H9 (cell line): ENCODE data around the gene AP2S1. TPM values are rescaled to one million over a fixed set of nuclear protein-coding genes. Genes with fewer than 3 reads are reported as not detected.

Experiments used
- DNase-seq: peaks from one replicate; pipeline ENCODE4 v3.0.0-alpha.2; 2017
- H2AFZ ChIP-seq: one replicate; pipeline ENCODE4 v1.6.1; 2013; ENCODE audit warnings: mild to moderate bottlenecking, low read length, control low read depth, moderate library complexity
- H2AK5ac ChIP-seq: 2 replicates; pipeline ENCODE4 v1.6.1; 2013; ENCODE audit warnings: low read length, control low read depth, mixed read lengths; ENCODE audit not compliant: insufficient read length
- H2BK120ac ChIP-seq: one replicate; pipeline ENCODE4 v1.6.1; 2013; ENCODE audit warnings: low read depth, mild to moderate bottlenecking, low read length, control low read depth, inconsistent platforms; ENCODE audit not compliant: poor library complexity, severe bottlenecking
- H2BK12ac ChIP-seq: 2 replicates; pipeline ENCODE4 v1.6.1; 2013; ENCODE audit warnings: low read length, control low read depth, mixed read lengths, low read depth; ENCODE audit not compliant: insufficient read length
- H2BK15ac ChIP-seq: 2 replicates; pipeline ENCODE4 v1.6.1; 2013; ENCODE audit warnings: low read depth, low read length, control low read depth
- H2BK20ac ChIP-seq: one replicate; pipeline ENCODE4 v1.6.1; 2013; ENCODE audit warnings: low read depth, mild to moderate bottlenecking, low read length, control low read depth, inconsistent platforms; ENCODE audit not compliant: poor library complexity, severe bottlenecking
- H2BK5ac ChIP-seq: 2 replicates; pipeline ENCODE4 v1.6.1; 2013; ENCODE audit warnings: low read length, control low read depth, mixed read lengths; ENCODE audit not compliant: insufficient read length
- H3K14ac ChIP-seq: 2 replicates; pipeline ENCODE4 v1.6.1; 2013; ENCODE audit warnings: low read length, control low read depth; ENCODE audit not compliant: insufficient read depth
- H3K18ac ChIP-seq: 2 replicates; pipeline ENCODE4 v1.6.1; 2013; ENCODE audit warnings: low read depth, mild to moderate bottlenecking, mixed read lengths, low read length, control low read depth; ENCODE audit not compliant: insufficient read length
- H3K23ac ChIP-seq: 2 replicates; pipeline ENCODE4 v1.6.1; 2013; ENCODE audit warnings: low read length, control low read depth, mixed read lengths, low read depth; ENCODE audit not compliant: insufficient read length
- H3K23me2 ChIP-seq: 2 replicates; pipeline ENCODE4 v1.6.1; 2013; ENCODE audit warnings: low read depth, mild to moderate bottlenecking, mixed read lengths, low read length, control low read depth; ENCODE audit not compliant: insufficient read length, poor library complexity, severe bottlenecking
- H3K27ac ChIP-seq: 2 replicates; pipeline ENCODE4 v1.5.1; 2013; ENCODE audit warnings: low read length, control low read depth, mixed read lengths, low read depth; ENCODE audit not compliant: insufficient read length
- H3K27me3 ChIP-seq: 2 replicates; pipeline ENCODE4 v1.6.1; 2013; ENCODE audit warnings: low read length, control low read depth, inconsistent platforms; ENCODE audit not compliant: insufficient read depth
- H3K4ac ChIP-seq: 2 replicates; pipeline ENCODE4 v1.6.1; 2013; ENCODE audit warnings: low read depth, mild to moderate bottlenecking, control low read depth, inconsistent platforms, low read length, moderate library complexity
- H3K4me1 ChIP-seq: 2 replicates; pipeline ENCODE4 v1.6.1; 2013; ENCODE audit warnings: low read length, control low read depth, inconsistent platforms; ENCODE audit not compliant: insufficient read depth
- H3K4me2 ChIP-seq: 2 replicates; pipeline ENCODE4 v1.6.1; 2013; ENCODE audit warnings: low read length, control low read depth, mixed read lengths; ENCODE audit not compliant: insufficient read length, insufficient read depth
- H3K56ac ChIP-seq: 2 replicates; pipeline ENCODE4 v1.6.1; 2013; ENCODE audit warnings: low read depth, mild to moderate bottlenecking, mixed read lengths, low read length, control low read depth; ENCODE audit not compliant: insufficient read length
- H3K79me1 ChIP-seq: 2 replicates; pipeline ENCODE4 v1.6.1; 2013; ENCODE audit warnings: low read depth, mild to moderate bottlenecking, moderate library complexity, low read length, control low read depth, inconsistent platforms; ENCODE audit not compliant: insufficient read depth, poor library complexity, severe bottlenecking
- H3K79me2 ChIP-seq: 2 replicates; pipeline ENCODE4 v1.6.1; 2013; ENCODE audit warnings: low read length, control low read depth, inconsistent platforms; ENCODE audit not compliant: insufficient read depth
- H3K9ac ChIP-seq: 2 replicates; pipeline ENCODE4 v1.6.1; 2013; ENCODE audit warnings: low read length, control low read depth, mixed read lengths; ENCODE audit not compliant: insufficient read length; ENCODE audit errors: extremely low read depth
- H3K9me3 ChIP-seq: one replicate; pipeline ENCODE4 v1.6.1; 2013; ENCODE audit warnings: low read depth, low read length, inconsistent platforms; ENCODE audit not compliant: control insufficient read depth
- H3T11ph ChIP-seq: one replicate; pipeline ENCODE4 v1.6.1; 2013; ENCODE audit warnings: mild to moderate bottlenecking, low read length, control low read depth, inconsistent platforms
- H4K20me1 ChIP-seq: one replicate; pipeline ENCODE4 v1.6.1; 2013; ENCODE audit not compliant: control insufficient read depth, insufficient read length, insufficient read depth
- H4K5ac ChIP-seq: 2 replicates; pipeline ENCODE4 v1.6.1; 2013; ENCODE audit warnings: low read depth, mild to moderate bottlenecking, mixed read lengths, low read length, control low read depth; ENCODE audit not compliant: insufficient read length
- H4K8ac ChIP-seq: replicated peaks from 2 replicates; pipeline ENCODE4 v1.6.1; 2013; ENCODE audit warnings: low read length, control low read depth, mixed read lengths, low read depth; ENCODE audit not compliant: insufficient read length
- H4K91ac ChIP-seq: 2 replicates; pipeline ENCODE4 v1.6.1; 2013; ENCODE audit warnings: low read depth, mild to moderate bottlenecking, moderate library complexity, mixed read lengths, low read length, control low read depth; ENCODE audit not compliant: insufficient read length
- H3K27ac Mint-ChIP-seq, 3 experiments: 2 replicates in 2 of 3; 3 replicates in 1 of 3; pipeline ENCODE4 v1.8.0; 2020 to 2021; ENCODE audit warnings: mixed read lengths in 3 of 3, mild to moderate bottlenecking in 1 of 3, moderate library complexity in 1 of 3
- H3K27me3 Mint-ChIP-seq: 2 replicates; pipeline ENCODE4 v1.8.0; 2021; ENCODE audit warnings: low read depth, mild to moderate bottlenecking, moderate library complexity, mixed read lengths
- H3K36me3 Mint-ChIP-seq, 3 experiments: 2 replicates in 2 of 3; 3 replicates in 1 of 3; pipeline ENCODE4 v1.8.0; 2020 to 2021; ENCODE audit warnings: low read depth in 3 of 3, mixed read lengths in 3 of 3; ENCODE audit not compliant: insufficient read depth in 1 of 3
- H3K4me1 Mint-ChIP-seq, 2 experiments: 2 replicates each; pipeline ENCODE4 v1.8.0; 2020; ENCODE audit warnings: mixed read lengths in 2 of 2
- H3K4me3 Mint-ChIP-seq, 2 experiments: 2 replicates in 1 of 2; 3 replicates in 1 of 2; pipeline ENCODE4 v1.8.0; 2020 to 2021; ENCODE audit warnings: mild to moderate bottlenecking in 2 of 2, mixed read lengths in 2 of 2, moderate library complexity in 1 of 2
- H3K9me3 Mint-ChIP-seq, 2 experiments: 2 replicates in 1 of 2; 3 replicates in 1 of 2; pipeline ENCODE4 v1.8.0; 2020; ENCODE audit warnings: mild to moderate bottlenecking in 2 of 2, mixed read lengths in 2 of 2, moderate library complexity in 1 of 2
- CTCF ChIP-seq: fragments of 200-600 bp; sonication (generic); conservative IDR thresholded peaks from 3 replicates; pipeline ENCODE4 v1.8.0; 2021; ENCODE audit warnings: antibody characterized with exemption, mild to moderate bottlenecking
- whole genome bisulfite sequencing: extraction: QIAGEN DNeasy Blood & Tissue Kit; methylation state at CpG from one replicate; pipeline ENCODE4 v1.1.7; 2013; ENCODE audit warnings: missing lambda C conversion rate, low lambda C conversion rate, mixed read lengths; ENCODE audit not compliant: insufficient read length; ENCODE audit errors: extremely low coverage; 5-methylcytosine and 5-hydroxymethylcytosine counted together
- total RNA-seq: library from RNA; stranded (reverse); gene quantifications from 2 replicates; pipeline ENCODE4 v1.2.1, GENCODE V29; 2021

AP2S1 gene
- total RNA-seq, 1 experiment from 2014 or later = 193 TPM

- no peak overlapping the region for H3K4me3 Mint-ChIP-seq
- no peak overlapping the region for H2BK12ac ChIP-seq
- no peaks in the 10 kb centered on the region for H3K9me3 ChIP-seq
- no peak overlapping the region for H3K18ac ChIP-seq
- WGBS = no CpG with 5 or more reads among the region's 6 CpGs
- H2BK20ac ChIP-seq = no peak overlapping the region
- no peaks in the 10 kb centered on the region for H3K27me3 Mint-ChIP-seq
- H3K9me3 Mint-ChIP-seq = no peaks in the 10 kb centered on the region
- H3K4ac ChIP-seq = no peak overlapping the region
- H3K27me3 ChIP-seq = no peaks in the 10 kb centered on the region
- H3K14ac ChIP-seq = no peak overlapping the region
- peaks cover 59% of the 10 kb centered on the region for H3K79me2 ChIP-seq
- no peak overlapping the region for H2AFZ ChIP-seq
- no peak overlapping the region for H4K5ac ChIP-seq
- peaks cover 2% of the 10 kb centered on the region for H4K20me1 ChIP-seq
- no peak overlapping the region for H4K91ac ChIP-seq
- H3T11ph ChIP-seq = no peak overlapping the region
- no peak overlapping the region for H2BK5ac ChIP-seq
- no peak overlapping the region for H3K27ac Mint-ChIP-seq
- no peak overlapping the region for H3K56ac ChIP-seq
- H4K8ac ChIP-seq = no peak overlapping the region
- H3K4me1 Mint-ChIP-seq = peaks cover 22 to 24% of the 10 kb centered on the region in 2 experiments
- peaks cover 3% of the 10 kb centered on the region; the same call in 1 of the 2 replicates for H3K4me1 ChIP-seq
- no peak overlapping the region for H2BK120ac ChIP-seq
- peak overlapping the region; percentile 99 for H3K4me2 ChIP-seq
- peaks cover 3 to 8% (median 7%) of the 10 kb centered on the region in 3 experiments; a peak in 6 of 7 replicates for H3K36me3 Mint-ChIP-seq
- H3K27ac ChIP-seq = peak overlapping the region; percentile 13
- no peak overlapping the region for H2AK5ac ChIP-seq
- peaks cover 26% of the 10 kb centered on the region for H3K23me2 ChIP-seq
- no peak overlapping the region for H2BK15ac ChIP-seq
- H3K23ac ChIP-seq = no peak overlapping the region
- no peaks in the 10 kb centered on the region for H3K79me1 ChIP-seq
- peak overlapping the region; percentile 33 for H3K9ac ChIP-seq
- TF ChIP-seq CTCF = no peak
- DNase-seq = peak; percentile 66
These were observed 13.4 kb upstream of the AP2S1 start for GRCh38 chr19:46863818-46864629.
